BE2C (cell line): ENCODE data around the gene SPTBN4.
A peak's percentile ranks its signal among the peaks of the same experiment; 100 is the strongest.

Experiments
- DNase-seq: peaks from one replicate; pipeline ENCODE4 v3.0.0-alpha.2; 2020
- H3K27me3 ChIP-seq: fragments of 250-450 bp; sonication (Bioruptor Pico); 2 replicates; pipeline ENCODE4 v1.5.1; 2020; ENCODE audit warnings: mild to moderate bottlenecking
- H3K36me3 ChIP-seq: fragments of 250-450 bp; sonication (Bioruptor Pico); 2 replicates; pipeline ENCODE4 v1.5.1; 2020; ENCODE audit warnings: mild to moderate bottlenecking
- H3K4me1 ChIP-seq: fragments of 250-450 bp; sonication (Bioruptor Pico); 2 replicates; pipeline ENCODE4 v1.5.1; 2020
- H3K4me3 ChIP-seq: 2 replicates; pipeline ENCODE4 v1.5.1; 2011; ENCODE audit warnings: low read depth, low read length
- H3K9me3 ChIP-seq: fragments of 250-450 bp; sonication (Bioruptor Pico); 2 replicates; pipeline ENCODE4 v1.5.1; 2020
- TF ChIP-seq, protein P1 (sequence below): IDR thresholded peaks from 2 replicates; pipeline ENCODE4 v1.5.1; 2012; ENCODE audit warnings: mild to moderate bottlenecking, low read depth, low read length

SPTBN4 gene

DNA sequence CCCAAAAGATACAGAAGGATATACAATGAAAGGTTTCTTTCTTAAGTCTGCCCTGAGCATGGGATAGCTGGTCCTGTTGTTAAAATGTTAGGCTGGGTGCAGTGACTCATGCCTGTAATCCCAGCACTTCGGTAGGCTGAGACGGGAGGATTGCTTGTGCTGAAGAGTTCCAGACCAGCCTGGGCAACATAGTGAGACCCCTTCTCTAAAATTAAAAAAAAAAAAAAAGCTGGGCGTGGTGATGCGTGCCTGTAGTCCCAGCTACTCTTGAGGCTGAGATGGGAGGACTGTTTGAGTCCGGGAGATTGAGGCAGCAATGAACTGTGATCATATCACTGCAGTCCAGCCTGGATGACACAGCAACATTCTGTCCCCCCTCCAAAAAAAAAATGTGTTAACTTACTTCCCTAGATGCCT, 57.3 kb downstream of the SPTBN4 start:
- Histone ChIP-seq H3K9me3 (no peaks in the 10 kb centered on the region), H3K36me3 (no peaks in the 10 kb centered on the region), H3K4me3 (no peak overlapping the region), H3K4me1 (no peaks in the 10 kb centered on the region), H3K27me3 (no peaks in the 10 kb centered on the region)
- TF ChIP-seq, protein P1, sequence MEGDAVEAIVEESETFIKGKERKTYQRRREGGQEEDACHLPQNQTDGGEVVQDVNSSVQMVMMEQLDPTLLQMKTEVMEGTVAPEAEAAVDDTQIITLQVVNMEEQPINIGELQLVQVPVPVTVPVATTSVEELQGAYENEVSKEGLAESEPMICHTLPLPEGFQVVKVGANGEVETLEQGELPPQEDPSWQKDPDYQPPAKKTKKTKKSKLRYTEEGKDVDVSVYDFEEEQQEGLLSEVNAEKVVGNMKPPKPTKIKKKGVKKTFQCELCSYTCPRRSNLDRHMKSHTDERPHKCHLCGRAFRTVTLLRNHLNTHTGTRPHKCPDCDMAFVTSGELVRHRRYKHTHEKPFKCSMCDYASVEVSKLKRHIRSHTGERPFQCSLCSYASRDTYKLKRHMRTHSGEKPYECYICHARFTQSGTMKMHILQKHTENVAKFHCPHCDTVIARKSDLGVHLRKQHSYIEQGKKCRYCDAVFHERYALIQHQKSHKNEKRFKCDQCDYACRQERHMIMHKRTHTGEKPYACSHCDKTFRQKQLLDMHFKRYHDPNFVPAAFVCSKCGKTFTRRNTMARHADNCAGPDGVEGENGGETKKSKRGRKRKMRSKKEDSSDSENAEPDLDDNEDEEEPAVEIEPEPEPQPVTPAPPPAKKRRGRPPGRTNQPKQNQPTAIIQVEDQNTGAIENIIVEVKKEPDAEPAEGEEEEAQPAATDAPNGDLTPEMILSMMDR: no peak
- DNase-seq: no peak

DNA sequence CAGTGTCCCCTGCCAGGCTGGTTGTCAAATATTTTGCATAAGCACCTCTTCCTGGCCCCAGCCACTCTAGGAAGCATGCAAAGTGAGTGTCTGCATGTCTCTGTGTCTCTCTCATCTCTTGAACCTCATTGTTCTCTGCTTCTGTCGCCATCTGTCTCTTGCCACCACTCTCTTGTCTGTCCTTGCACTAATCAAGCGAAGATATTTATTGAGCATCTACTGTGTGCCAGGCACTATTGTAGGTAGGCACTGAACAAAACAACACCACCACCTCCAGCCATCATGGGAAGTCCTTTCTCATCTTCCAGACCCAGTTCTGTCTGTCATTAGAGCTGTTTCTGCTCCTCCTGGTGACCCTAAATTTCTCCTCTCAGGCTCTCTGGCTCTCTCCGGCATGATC, 57.9 kb downstream of the SPTBN4 start:
- H3K27me3 ChIP-seq: no peaks in the 10 kb centered on the region
- no peak overlapping the region for H3K4me3 ChIP-seq
- no peaks in the 10 kb centered on the region for H3K36me3 ChIP-seq
- no peak for DNase-seq
- H3K4me1 ChIP-seq: peaks cover 3% of the 10 kb centered on the region
- TF ChIP-seq, protein P1: no peak
- H3K9me3 ChIP-seq: no peaks in the 10 kb centered on the region

DNA sequence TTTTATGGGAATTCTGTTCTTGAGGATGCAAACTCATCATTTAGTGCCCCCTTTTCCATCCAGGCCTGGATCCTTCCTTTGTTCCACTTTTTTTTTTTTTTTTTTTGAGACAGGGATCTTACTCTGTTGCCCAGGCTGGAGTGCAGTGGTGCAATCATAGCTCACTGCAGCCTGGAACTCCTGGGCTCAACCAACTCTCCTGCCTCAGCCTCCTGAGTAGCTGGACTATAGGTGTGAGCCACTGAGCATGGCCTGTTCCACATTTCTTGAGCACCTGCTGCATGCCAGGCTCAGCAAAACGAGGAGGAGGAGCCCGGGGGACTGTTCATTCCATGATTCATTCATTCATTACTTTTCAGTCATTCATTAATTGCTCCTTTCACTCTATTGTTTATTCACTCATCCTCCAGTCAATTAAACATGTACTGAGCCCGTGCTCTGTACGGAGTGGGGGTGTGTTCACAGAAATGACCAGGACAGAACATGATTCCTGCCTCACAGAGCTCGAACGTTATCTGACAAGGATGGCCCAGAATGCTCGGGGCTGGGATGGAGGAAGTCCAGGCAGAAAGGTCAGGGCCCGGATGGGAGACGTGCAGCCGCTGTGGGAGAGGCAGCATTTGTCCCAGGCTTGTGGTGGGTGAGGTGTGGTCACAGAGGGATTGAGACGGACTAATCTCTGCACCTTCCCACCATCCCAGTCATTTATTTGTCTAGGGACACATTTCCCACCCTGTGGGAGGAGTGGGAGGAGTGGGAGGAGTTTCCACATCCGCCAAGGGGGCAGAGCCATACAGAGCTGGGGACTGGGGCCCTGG, 58.6 kb downstream of the SPTBN4 start:
- TF ChIP-seq, protein P1: no peak
- Histone ChIP-seq H3K4me1 (peaks cover 8% of the 10 kb centered on the region), H3K27me3 (no peaks in the 10 kb centered on the region)

DNA sequence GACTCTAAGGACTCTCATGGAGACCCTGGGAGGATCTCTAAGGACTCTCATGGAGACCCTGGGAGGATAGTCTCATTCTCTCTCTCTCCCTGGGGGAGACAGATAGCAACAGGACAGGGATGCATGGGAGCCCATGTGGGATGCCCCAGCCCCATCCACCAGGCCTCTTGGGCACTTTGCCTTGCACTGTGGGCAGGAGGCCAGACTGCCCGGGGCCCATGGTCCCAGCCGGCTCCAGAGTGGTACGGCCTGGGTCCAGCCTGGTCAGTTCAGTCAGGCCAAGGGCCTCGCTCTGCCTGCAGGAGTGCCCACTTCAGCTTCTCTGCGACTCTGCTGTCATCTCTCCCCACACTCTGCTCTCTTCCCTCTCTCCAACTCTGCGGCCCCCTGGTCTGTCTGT, 61.3 kb downstream of the SPTBN4 start:
- no peak overlapping the region for H3K4me3 ChIP-seq
- no peak for DNase-seq
- no peaks in the 10 kb centered on the region for H3K27me3 ChIP-seq
- TF ChIP-seq, protein P1: no peak
- no peaks in the 10 kb centered on the region for H3K9me3 ChIP-seq
- H3K36me3 ChIP-seq: no peaks in the 10 kb centered on the region
- H3K4me1 ChIP-seq: peaks cover 11% of the 10 kb centered on the region

More for the DNA sequence above, 58.6 kb downstream of the SPTBN4 start:
- no peaks in the 10 kb centered on the region for H3K36me3 ChIP-seq
- DNase-seq: no peak
- no peak overlapping the region for H3K4me3 ChIP-seq
- no peaks in the 10 kb centered on the region for H3K9me3 ChIP-seq

DNA sequence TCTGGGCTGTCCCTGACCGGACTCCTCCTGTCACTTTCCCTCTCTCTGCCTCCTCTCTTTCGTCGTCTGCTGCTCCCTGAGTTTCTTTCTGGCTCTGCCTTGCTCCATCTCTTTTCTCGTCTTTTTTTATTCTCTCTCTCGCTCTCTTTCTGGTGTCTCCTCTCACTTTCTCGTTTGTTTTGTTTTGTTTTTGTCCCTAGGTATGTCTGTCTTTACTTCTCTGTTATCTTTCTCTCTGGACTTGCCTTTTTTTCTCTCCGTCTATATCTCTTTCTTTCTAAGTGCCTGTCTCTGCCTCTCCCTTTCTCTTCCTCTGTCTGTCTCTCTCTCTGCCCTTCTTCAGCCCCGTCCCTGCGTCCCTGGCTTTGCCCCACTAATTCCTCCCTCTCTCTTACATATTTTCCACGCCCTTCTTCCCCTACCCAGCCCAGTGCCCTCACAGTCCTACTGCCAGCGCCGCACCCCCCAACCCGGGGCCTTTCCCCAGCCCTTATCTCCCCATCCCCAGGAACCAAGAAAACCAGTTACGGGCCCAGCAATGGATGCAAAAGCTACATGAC, 61.8 kb downstream of the SPTBN4 start:
- TF ChIP-seq, protein P1: no peak
- H3K27me3 ChIP-seq: no peaks in the 10 kb centered on the region
- H3K9me3 ChIP-seq: no peaks in the 10 kb centered on the region
- peaks cover 3% of the 10 kb centered on the region; the same call in 1 of the 2 replicates for H3K36me3 ChIP-seq
- peak overlapping the region; percentile 44 for H3K4me3 ChIP-seq
- no peak for DNase-seq
- peaks cover 11% of the 10 kb centered on the region for H3K4me1 ChIP-seq
